Epithelial cell of proximal tubule (primary cell): ENCODE data around the gene RTKN. TPM values are rescaled to one million over a fixed set of nuclear protein-coding genes. Genes with fewer than 3 reads are reported as not detected.

Experiments
- DNase-seq: peaks from one replicate; pipeline ENCODE4 v3.0.0-alpha.2; 2011; ENCODE audit warnings: low read depth
- H3K4me3 ChIP-seq: 2 replicates; pipeline ENCODE4 v1.5.1; 2011; ENCODE audit warnings: low read depth, mild to moderate bottlenecking, low read length
- CTCF ChIP-seq: conservative IDR thresholded peaks from 2 replicates; pipeline ENCODE4 v1.5.1; 2012; ENCODE audit warnings: low read depth, mild to moderate bottlenecking, low read length
- total RNA-seq: library from RNA; depleted of rRNA; stranded (reverse); fragments of >200 nt; gene quantifications from 2 replicates; pipeline ENCODE4 v1.2.3, GENCODE V29; 2015

The RTKN gene
- total RNA-seq, 1 donor from 2014 or later, result 85.3 TPM

GRCh38 chr2:74439803-74440377, 1.8 kb downstream of the RTKN start:
- DNase-seq, result no peak
- TF ChIP-seq CTCF, result no peak
- H3K4me3 ChIP-seq, result peak overlapping the region; percentile 72

- no peak for TF ChIP-seq CTCF
- no peak for DNase-seq
- H3K4me3 ChIP-seq, result peak overlapping the region; percentile 72
Observed at GRCh38 chr2:74439373-74439772, 2.4 kb downstream of the RTKN start.

- no peak for DNase-seq
- no peak for TF ChIP-seq CTCF
- H3K4me3 ChIP-seq, result no peak overlapping the region
Observed at GRCh38 chr2:74438248-74438647, 3.5 kb downstream of the RTKN start.

- DNase-seq, result no peak
- H3K4me3 ChIP-seq, result no peak overlapping the region
- no peak for TF ChIP-seq CTCF
Observed at GRCh38 chr2:74436848-74437695, 4.7 kb downstream of the RTKN start.

GRCh38 chr2:74436111-74436805, 5.5 kb downstream of the RTKN start:
- no peak for TF ChIP-seq CTCF
- no peak overlapping the region for H3K4me3 ChIP-seq
- no peak for DNase-seq

- no peak overlapping the region for H3K4me3 ChIP-seq
- no peak for TF ChIP-seq CTCF
- DNase-seq, result no peak
Observed at GRCh38 chr2:74430502-74430901, 11.2 kb downstream of the RTKN start.
